ENCODE results near the gene GFER. TPM values are rescaled to one million over a fixed set of nuclear protein-coding genes. Genes with fewer than 3 reads are reported as not detected.

The GFER gene
- total RNA-seq, 3 donors from 2014 or later, result 15.7 to 18.1 (median 17.9) TPM

- Histone ChIP-seq H3K9me3 (no peaks in the 10 kb centered on the region), H3K36me3 (no peaks in the 10 kb centered on the region), H3K4me1 (peaks cover 0 to 10% of the 10 kb centered on the region in 2 donors), H3K27ac (peak overlapping the region in 1 of 2 donors; percentile 49), H3K27me3 (no peaks in the 10 kb centered on the region), H3K4me3 (no peak overlapping the region)
- DNase-seq (ENCODE audit: low spot score in 2 of 2), result no peak
- intact Hi-C loops (cut with DNase I; ENCODE audit: low total_unique reads), result no loop called here
- TF ChIP-seq POLR2A (IDR thresholded peaks at IDR 0.05), result no peak
- no peak for TF ChIP-seq CTCF (IDR thresholded peaks at IDR 0.05)
Observed at GRCh38 chr16:1940273-1941161, 43.5 kb upstream of the GFER start.

- Histone ChIP-seq H3K4me1 (peaks cover 0 to 10% of the 10 kb centered on the region in 2 donors), H3K9me3 (no peaks in the 10 kb centered on the region), H3K27ac (peak overlapping the region; percentile 21 to 49), H3K27me3 (no peaks in the 10 kb centered on the region), H3K36me3 (no peaks in the 10 kb centered on the region), H3K4me3 (peak overlapping the region in 2 of 3 donors; percentile 74 to 86)
- TF ChIP-seq CTCF (IDR thresholded peaks at IDR 0.05) (no peak), POLR2AphosphoS5 (IDR thresholded peaks at IDR 0.05) (no peak), POLR2A (IDR thresholded peaks at IDR 0.05) (no peak)
- no peak for DNase-seq (ENCODE audit: low spot score in 2 of 2)
- intact Hi-C loops (cut with DNase I; ENCODE audit: low total_unique reads), result no loop called here
Observed at GRCh38 chr16:1941162-1942046, 42.6 kb upstream of the GFER start.

- intact Hi-C loops (cut with DNase I; ENCODE audit: low total_unique reads), result no loop called here
- H3K27ac ChIP-seq, result peak overlapping the region; percentile 75 to 77
- no peaks in the 10 kb centered on the region for H3K9me3 ChIP-seq
- TF ChIP-seq POLR2AphosphoS5 (IDR thresholded peaks at IDR 0.05) (no peak), CTCF (IDR thresholded peaks at IDR 0.05) (no peak)
- peaks cover 0 to 10% of the 10 kb centered on the region in 2 donors for H3K4me1 ChIP-seq
- no peak for DNase-seq (ENCODE audit: low spot score in 2 of 2)
- H3K36me3 ChIP-seq, result no peaks in the 10 kb centered on the region
- H3K4me3 ChIP-seq, result peak overlapping the region; percentile 74 to 86 (median 84)
- H3K27me3 ChIP-seq, result no peaks in the 10 kb centered on the region
Observed at GRCh38 chr16:1942047-1942809, 41.8 kb upstream of the GFER start.

- intact Hi-C loops (cut with DNase I; ENCODE audit: low total_unique reads), result no loop called here
- peak within 1 kb of the TSS; percentile 75 to 77 for H3K27ac ChIP-seq
- peaks cover 0 to 10% of the 10 kb centered on the region in 2 donors for H3K4me1 ChIP-seq
- no peaks in the 10 kb centered on the region for H3K36me3 ChIP-seq
- DNase-seq (ENCODE audit: low spot score in 2 of 2), result peak; percentile 99 to 100
- TF ChIP-seq CTCF (IDR thresholded peaks at IDR 0.05), result no peak
- TF ChIP-seq POLR2AphosphoS5 (IDR thresholded peaks at IDR 0.05), result peak; percentile 64 to 67 (median 66)
- peak; percentile 64 for TF ChIP-seq POLR2A (IDR thresholded peaks at IDR 0.05)
- no peaks in the 10 kb centered on the region for H3K27me3 ChIP-seq
- peak within 1 kb of the TSS; percentile 74 to 86 (median 84) for H3K4me3 ChIP-seq
- no peaks in the 10 kb centered on the region for H3K9me3 ChIP-seq
Observed at GRCh38 chr16:1942810-1943726, 40.9 kb upstream of the GFER start, which contains the start of gene MSRB1. Gene MSRB1 (minus strand): TSS chr16:1943199. CDS start chr16:1943156, 43 bp downstream.
